HepG2 (cell line): Measurements from ENCODE around the gene SYNE1. TPM values are rescaled to one million over a fixed set of nuclear protein-coding genes. Genes with fewer than 3 reads are reported as not detected.

Source experiments
- ARID3A ChIP-seq: IDR thresholded peaks from 2 replicates; pipeline ENCODE4 v1.6.1; 2012; ENCODE audit warnings: low read depth, low read length, improper control_type of control experiment
- CREM ChIP-seq, 2 experiments: sonication (generic) in 1 of 2; formaldehyde crosslinking in 1 of 2; IDR thresholded peaks; 2 replicates each; pipeline versions ENCODE4 v1.4.0 to v1.6.1; 2016 to 2020; ENCODE audit warnings: antibody characterized with exemption in 1 of 2, mild to moderate bottlenecking in 1 of 2, missing genetic modification reagents in 1 of 2
- HNRNPH1 ChIP-seq: fragments of 200-400 bp; formaldehyde crosslinking; optimal IDR thresholded peaks from 2 replicates; pipeline ENCODE3; 2017; ENCODE audit warnings: mild to moderate bottlenecking, low read depth, low read length
- IKZF1 ChIP-seq: fragments of 450-650 bp; IDR thresholded peaks from 2 replicates; pipeline ENCODE4 v1.7.1; 2016
- KAT2B ChIP-seq: fragments of 150-350 bp; IDR thresholded peaks from 2 replicates; pipeline ENCODE4 v1.6.1; 2014; ENCODE audit warnings: low read depth, low read length, borderline replicate concordance
- MLLT10 ChIP-seq: sonication (generic); formaldehyde crosslinking; IDR thresholded peaks from 2 replicates; pipeline ENCODE4 v1.4.0; 2020; ENCODE audit warnings: missing genetic modification reagents
- NFYB ChIP-seq: sonication (generic); formaldehyde crosslinking; IDR thresholded peaks from 2 replicates; pipeline ENCODE4 v1.4.0; 2020; ENCODE audit warnings: missing genetic modification reagents
- SRSF1 ChIP-seq: fragments of 200-400 bp; formaldehyde crosslinking; optimal IDR thresholded peaks from 2 replicates; pipeline ENCODE3; 2017; ENCODE audit warnings: mild to moderate bottlenecking, low read depth, low read length, moderate library complexity
- TBX2 ChIP-seq: sonication (generic); formaldehyde crosslinking; IDR thresholded peaks from 2 replicates; pipeline ENCODE4 v1.5.0; 2020; ENCODE audit warnings: missing genetic modification reagents, mild to moderate bottlenecking, borderline replicate concordance
- ZFP82 ChIP-seq: sonication (generic); formaldehyde crosslinking; IDR thresholded peaks from 2 replicates; pipeline ENCODE4 v1.5.1; 2020; ENCODE audit warnings: mild to moderate bottlenecking, missing genetic modification reagents, borderline replicate concordance
- ZNF263 ChIP-seq: sonication (generic); formaldehyde crosslinking; IDR thresholded peaks from 2 replicates; pipeline ENCODE4 v1.4.0; 2020; ENCODE audit warnings: missing genetic modification reagents
- ZNF282 ChIP-seq: fragments of 450-650 bp; IDR thresholded peaks from 2 replicates; pipeline ENCODE4 v1.6.1; 2018; ENCODE audit not compliant: partially characterized antibody
- ZNF558 ChIP-seq: sonication (generic); formaldehyde crosslinking; IDR thresholded peaks from 2 replicates; pipeline ENCODE4 v1.9.0; 2022; ENCODE audit warnings: mild to moderate bottlenecking, missing genetic modification reagents, borderline replicate concordance
- ZNF563 ChIP-seq: sonication (generic); formaldehyde crosslinking; IDR thresholded peaks from 2 replicates; pipeline ENCODE4 v1.8.0; 2022; ENCODE audit warnings: mild to moderate bottlenecking, moderate library complexity, missing genetic modification reagents
- ZNF569 ChIP-seq: sonication (generic); formaldehyde crosslinking; IDR thresholded peaks from 2 replicates; pipeline ENCODE4 v1.5.0; 2020; ENCODE audit warnings: mild to moderate bottlenecking, missing genetic modification reagents, moderate library complexity, borderline replicate concordance
- ZNF577 ChIP-seq: sonication (generic); formaldehyde crosslinking; IDR thresholded peaks from 2 replicates; pipeline ENCODE4 v1.4.0; 2020; ENCODE audit warnings: mild to moderate bottlenecking, low read depth, missing genetic modification reagents, borderline replicate concordance
- ZNF614 ChIP-seq: IDR thresholded peaks from 2 replicates; pipeline ENCODE4 v1.6.1; 2018; ENCODE audit warnings: missing biosample characterization, missing genetic modification reagents, inconsistent platforms, borderline replicate concordance
- ZNF781 ChIP-seq: sonication (generic); formaldehyde crosslinking; IDR thresholded peaks from 2 replicates; pipeline ENCODE4 v1.5.1; 2020; ENCODE audit warnings: borderline replicate concordance, mild to moderate bottlenecking, missing genetic modification reagents; ENCODE audit errors: not compliant biosample characterization
- polyA plus RNA-seq, 8 experiments: library from polyadenylated mRNA; depleted of rRNA in 3 of 8; stranded (reverse) in 7 of 8; unstranded in 1 of 8; fragments of >200 nt; fragmentation: Illumina TruSeq in 4 of 8; extraction: Trizol in 4 of 8; gene quantifications; 2 replicates each; pipeline versions ENCODE4 v1.2.1 to v1.2.3, GENCODE V29; 2011 to 2016; ENCODE audit warnings: low read depth in 4 of 8, missing spikeins in 1 of 8, mixed read lengths in 1 of 8; ENCODE audit not compliant: insufficient read depth in 1 of 8
- total RNA-seq, 5 experiments: library from RNA; depleted of rRNA; stranded (reverse); fragments of >200 nt; fragmentation: Illumina TruSeq; extraction: Trizol; gene quantifications; 2 replicates each; pipeline ENCODE4 v1.2.3, GENCODE V29; 2016; ENCODE audit warnings: low read depth in 1 of 5
- TF ChIP-seq, protein P1 (sequence below): sonication (generic); formaldehyde crosslinking; conservative IDR thresholded peaks from 2 replicates; pipeline ENCODE4 v1.4.0; 2020; ENCODE audit warnings: mild to moderate bottlenecking, missing genetic modification reagents, moderate library complexity
- TF ChIP-seq, protein P2 (sequence below): sonication (generic); formaldehyde crosslinking; IDR thresholded peaks from 2 replicates; pipeline ENCODE4 v1.4.0; 2020; ENCODE audit warnings: missing genetic modification reagents, borderline replicate concordance

Gene SYNE1
- total and polyA plus RNA-seq, 2 of the 13 experiments (the other 11 are each of a cell fraction or from before 2014, with no cell fraction given) = 5.5 to 15.9 TPM

GRCh38 chr6:152301765-152302568, 335.2 kb downstream of the SYNE1 start (continued):
- TF ChIP-seq, protein P1, sequence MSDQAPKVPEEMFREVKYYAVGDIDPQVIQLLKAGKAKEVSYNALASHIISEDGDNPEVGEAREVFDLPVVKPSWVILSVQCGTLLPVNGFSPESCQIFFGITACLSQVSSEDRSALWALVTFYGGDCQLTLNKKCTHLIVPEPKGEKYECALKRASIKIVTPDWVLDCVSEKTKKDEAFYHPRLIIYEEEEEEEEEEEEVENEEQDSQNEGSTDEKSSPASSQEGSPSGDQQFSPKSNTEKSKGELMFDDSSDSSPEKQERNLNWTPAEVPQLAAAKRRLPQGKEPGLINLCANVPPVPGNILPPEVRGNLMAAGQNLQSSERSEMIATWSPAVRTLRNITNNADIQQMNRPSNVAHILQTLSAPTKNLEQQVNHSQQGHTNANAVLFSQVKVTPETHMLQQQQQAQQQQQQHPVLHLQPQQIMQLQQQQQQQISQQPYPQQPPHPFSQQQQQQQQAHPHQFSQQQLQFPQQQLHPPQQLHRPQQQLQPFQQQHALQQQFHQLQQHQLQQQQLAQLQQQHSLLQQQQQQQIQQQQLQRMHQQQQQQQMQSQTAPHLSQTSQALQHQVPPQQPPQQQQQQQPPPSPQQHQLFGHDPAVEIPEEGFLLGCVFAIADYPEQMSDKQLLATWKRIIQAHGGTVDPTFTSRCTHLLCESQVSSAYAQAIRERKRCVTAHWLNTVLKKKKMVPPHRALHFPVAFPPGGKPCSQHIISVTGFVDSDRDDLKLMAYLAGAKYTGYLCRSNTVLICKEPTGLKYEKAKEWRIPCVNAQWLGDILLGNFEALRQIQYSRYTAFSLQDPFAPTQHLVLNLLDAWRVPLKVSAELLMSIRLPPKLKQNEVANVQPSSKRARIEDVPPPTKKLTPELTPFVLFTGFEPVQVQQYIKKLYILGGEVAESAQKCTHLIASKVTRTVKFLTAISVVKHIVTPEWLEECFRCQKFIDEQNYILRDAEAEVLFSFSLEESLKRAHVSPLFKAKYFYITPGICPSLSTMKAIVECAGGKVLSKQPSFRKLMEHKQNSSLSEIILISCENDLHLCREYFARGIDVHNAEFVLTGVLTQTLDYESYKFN = peak; percentile 73
- peak; percentile 24; the same call in 1 of the 2 replicates for TF ChIP-seq CREM (IDR thresholded peaks at IDR 0.05)
- TF ChIP-seq CREM (CRISPR knock-in tag; IDR thresholded peaks at IDR 0.05) = no peak
- TF ChIP-seq, protein P2, sequence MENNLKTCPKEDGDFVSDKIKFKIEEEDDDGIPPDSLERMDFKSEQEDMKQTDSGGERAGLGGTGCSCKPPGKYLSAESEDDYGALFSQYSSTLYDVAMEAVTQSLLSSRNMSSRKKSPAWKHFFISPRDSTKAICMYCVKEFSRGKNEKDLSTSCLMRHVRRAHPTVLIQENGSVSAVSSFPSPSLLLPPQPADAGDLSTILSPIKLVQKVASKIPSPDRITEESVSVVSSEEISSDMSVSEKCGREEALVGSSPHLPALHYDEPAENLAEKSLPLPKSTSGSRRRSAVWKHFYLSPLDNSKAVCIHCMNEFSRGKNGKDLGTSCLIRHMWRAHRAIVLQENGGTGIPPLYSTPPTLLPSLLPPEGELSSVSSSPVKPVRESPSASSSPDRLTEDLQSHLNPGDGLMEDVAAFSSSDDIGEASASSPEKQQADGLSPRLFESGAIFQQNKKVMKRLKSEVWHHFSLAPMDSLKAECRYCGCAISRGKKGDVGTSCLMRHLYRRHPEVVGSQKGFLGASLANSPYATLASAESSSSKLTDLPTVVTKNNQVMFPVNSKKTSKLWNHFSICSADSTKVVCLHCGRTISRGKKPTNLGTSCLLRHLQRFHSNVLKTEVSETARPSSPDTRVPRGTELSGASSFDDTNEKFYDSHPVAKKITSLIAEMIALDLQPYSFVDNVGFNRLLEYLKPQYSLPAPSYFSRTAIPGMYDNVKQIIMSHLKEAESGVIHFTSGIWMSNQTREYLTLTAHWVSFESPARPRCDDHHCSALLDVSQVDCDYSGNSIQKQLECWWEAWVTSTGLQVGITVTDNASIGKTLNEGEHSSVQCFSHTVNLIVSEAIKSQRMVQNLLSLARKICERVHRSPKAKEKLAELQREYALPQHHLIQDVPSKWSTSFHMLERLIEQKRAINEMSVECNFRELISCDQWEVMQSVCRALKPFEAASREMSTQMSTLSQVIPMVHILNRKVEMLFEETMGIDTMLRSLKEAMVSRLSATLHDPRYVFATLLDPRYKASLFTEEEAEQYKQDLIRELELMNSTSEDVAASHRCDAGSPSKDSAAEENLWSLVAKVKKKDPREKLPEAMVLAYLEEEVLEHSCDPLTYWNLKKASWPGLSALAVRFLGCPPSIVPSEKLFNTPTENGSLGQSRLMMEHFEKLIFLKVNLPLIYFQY (CRISPR knock-in tag) = peak; percentile 69; the same call in 1 of the 2 replicates
- peak; percentile 23; the same call in 1 of the 2 replicates for TF ChIP-seq ARID3A
- no peak for TF ChIP-seq IKZF1
- peak; percentile 74; the same call in 1 of the 2 replicates for TF ChIP-seq ZNF558 (CRISPR knock-in tag)
- no peak for TF ChIP-seq HNRNPH1
- TF ChIP-seq ZNF569 (CRISPR knock-in tag) = no peak
- TF ChIP-seq NFYB (CRISPR knock-in tag) = peak; percentile 84
- peak; percentile 82 for TF ChIP-seq SRSF1
- TF ChIP-seq KAT2B = no peak
- TF ChIP-seq ZNF614 (CRISPR knock-in tag) = peak; percentile 14
- peak; percentile 15; the same call in 1 of the 2 replicates for TF ChIP-seq ZFP82 (CRISPR knock-in tag)
- no peak for TF ChIP-seq MLLT10 (CRISPR knock-in tag)
- TF ChIP-seq ZNF577 (CRISPR knock-in tag) = no peak
- peak; percentile 85 for TF ChIP-seq TBX2 (CRISPR knock-in tag)
- no peak; the same call in none of the 2 replicates for TF ChIP-seq ZNF263 (CRISPR knock-in tag)
- TF ChIP-seq ZNF563 = peak; percentile 81; the same call in 1 of the 2 replicates
- peak; percentile 90 for TF ChIP-seq ZNF781
- no peak for TF ChIP-seq ZNF282
